Measurements from ENCODE around the gene NCEH1. TPM values are rescaled to one million over a fixed set of nuclear protein-coding genes. Genes with fewer than 3 reads are reported as not detected.
"Not testable (repeated sequence)": the region's sequence is repeated elsewhere in the genome, so short reads cannot be mapped to it uniquely, and the experiment has no call there.

Gene NCEH1
- total RNA-seq, 6 experiments from 2014 or later = 42.1 to 82.6 (median 76.3) TPM

DNA sequence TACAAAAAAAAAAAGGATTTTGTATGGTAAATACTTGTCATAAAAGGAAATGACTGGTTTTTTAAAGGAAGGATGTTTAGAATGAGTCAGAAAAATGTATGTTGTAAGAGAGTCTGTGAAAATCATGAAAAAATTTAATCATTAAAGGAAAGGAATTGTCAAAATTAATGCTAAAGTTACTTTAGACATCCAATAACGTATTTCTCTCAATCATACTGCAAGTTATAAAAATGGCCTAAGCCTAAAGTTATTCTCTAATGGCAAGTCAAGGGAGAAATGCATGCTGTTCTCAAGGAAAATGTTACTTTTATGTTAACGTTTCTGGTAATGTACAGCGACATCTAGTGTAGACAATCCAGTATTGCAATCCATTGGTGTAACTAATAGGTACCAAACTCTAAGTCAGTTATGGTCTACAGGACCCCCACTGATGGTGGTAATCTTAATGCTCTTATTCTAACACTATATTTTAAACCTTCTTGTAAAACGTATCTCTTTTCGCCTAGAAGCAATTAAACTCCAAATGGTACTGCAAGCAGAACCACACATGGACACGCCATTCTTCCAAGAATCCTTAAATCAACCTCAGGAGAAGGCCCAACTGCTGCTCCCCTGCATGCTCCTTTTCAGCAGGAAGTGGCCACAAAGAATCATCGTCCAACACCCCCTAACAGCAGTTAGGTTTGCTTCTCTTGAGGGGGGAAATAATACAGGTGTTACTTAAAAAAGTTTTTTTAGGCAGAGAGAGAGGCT, 35.2 kb downstream of the NCEH1 start:
- H3K4me1 Mint-ChIP-seq (ENCODE audit: low read depth) = peaks cover 74% of the 10 kb centered on the region
- H3K36me3 Mint-ChIP-seq (ENCODE audit: low read depth) = peaks cover 17% of the 10 kb centered on the region
- DNase-seq = peak; percentile 64
- H3K27ac Mint-ChIP-seq = peak overlapping the region; percentile 70
- TF ChIP-seq, protein P1, sequence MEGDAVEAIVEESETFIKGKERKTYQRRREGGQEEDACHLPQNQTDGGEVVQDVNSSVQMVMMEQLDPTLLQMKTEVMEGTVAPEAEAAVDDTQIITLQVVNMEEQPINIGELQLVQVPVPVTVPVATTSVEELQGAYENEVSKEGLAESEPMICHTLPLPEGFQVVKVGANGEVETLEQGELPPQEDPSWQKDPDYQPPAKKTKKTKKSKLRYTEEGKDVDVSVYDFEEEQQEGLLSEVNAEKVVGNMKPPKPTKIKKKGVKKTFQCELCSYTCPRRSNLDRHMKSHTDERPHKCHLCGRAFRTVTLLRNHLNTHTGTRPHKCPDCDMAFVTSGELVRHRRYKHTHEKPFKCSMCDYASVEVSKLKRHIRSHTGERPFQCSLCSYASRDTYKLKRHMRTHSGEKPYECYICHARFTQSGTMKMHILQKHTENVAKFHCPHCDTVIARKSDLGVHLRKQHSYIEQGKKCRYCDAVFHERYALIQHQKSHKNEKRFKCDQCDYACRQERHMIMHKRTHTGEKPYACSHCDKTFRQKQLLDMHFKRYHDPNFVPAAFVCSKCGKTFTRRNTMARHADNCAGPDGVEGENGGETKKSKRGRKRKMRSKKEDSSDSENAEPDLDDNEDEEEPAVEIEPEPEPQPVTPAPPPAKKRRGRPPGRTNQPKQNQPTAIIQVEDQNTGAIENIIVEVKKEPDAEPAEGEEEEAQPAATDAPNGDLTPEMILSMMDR (IDR thresholded peaks at IDR 0.05) = peak; percentile 94
- H3K4me3 Mint-ChIP-seq = no peak overlapping the region
- H3K9me3 Mint-ChIP-seq = peaks cover 3% of the 10 kb centered on the region; the same call in 1 of the 2 replicates
- peaks cover 3% of the 10 kb centered on the region; the same call in 1 of the 2 replicates for H3K27me3 Mint-ChIP-seq (ENCODE audit: insufficient read depth)

DNA sequence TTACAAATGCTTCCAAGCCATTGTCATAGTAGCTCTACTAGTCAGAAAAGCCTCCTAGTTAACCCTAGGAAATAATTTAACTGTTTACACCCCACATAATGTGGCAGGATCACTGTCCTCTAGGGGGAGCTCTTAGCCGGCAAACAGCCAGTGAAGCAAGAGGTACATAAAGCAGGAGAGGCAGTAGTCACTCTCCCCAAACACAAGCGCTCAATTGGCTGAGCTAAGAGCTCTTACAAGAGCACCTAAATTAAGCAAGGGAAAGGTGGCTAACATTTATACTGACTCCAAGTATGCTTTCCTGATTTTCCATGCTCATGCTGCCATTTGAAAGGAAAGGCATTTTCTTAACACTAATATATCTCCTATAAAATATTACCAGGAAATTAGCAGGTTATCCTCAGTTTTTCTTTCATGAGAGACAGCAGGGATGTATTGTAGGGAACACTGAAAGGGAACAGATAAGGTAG, 37.6 kb downstream of the NCEH1 start:
- peak; percentile 82 for DNase-seq
- Mint-ChIP-seq H3K4me3 (no peak overlapping the region), H3K27ac (peak overlapping the region; percentile 72), H3K36me3 (ENCODE audit: low read depth) (peaks cover 5% of the 10 kb centered on the region; the same call in 1 of the 2 replicates), H3K27me3 (ENCODE audit: insufficient read depth) (peaks cover 3% of the 10 kb centered on the region; the same call in 1 of the 2 replicates), H3K4me1 (ENCODE audit: low read depth) (peaks cover 63% of the 10 kb centered on the region), H3K9me3 (no peaks in the 10 kb centered on the region)
- TF ChIP-seq, protein P1 (IDR thresholded peaks at IDR 0.05) = peak; percentile 91

DNA sequence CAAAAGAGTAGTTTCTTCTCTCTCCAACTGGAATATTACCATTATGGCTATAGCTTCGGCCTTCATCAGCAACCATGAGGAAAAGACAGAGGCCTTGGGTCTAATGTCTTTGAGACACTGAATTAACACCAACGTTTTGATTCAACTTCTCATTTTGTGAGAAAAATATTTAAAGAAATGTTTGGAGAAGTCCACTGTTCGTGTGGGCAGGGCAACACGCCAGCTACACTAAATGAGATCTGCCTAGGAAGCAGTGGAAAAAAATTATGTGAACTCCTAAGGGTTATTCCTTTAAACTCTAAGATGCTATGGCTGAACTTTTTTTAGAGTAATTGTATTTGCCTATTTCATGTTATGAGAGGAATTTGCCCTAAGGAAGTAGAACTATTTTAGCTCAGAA, 41.8 kb downstream of the NCEH1 start:
- Mint-ChIP-seq H3K4me3 (no peak overlapping the region), H3K27ac (no peak overlapping the region), H3K4me1 (ENCODE audit: low read depth) (peaks cover 44% of the 10 kb centered on the region), H3K9me3 (no peaks in the 10 kb centered on the region; the same call in 1 of the 2 replicates), H3K36me3 (ENCODE audit: low read depth) (peaks cover 25% of the 10 kb centered on the region), H3K27me3 (ENCODE audit: insufficient read depth) (peaks cover 1% of the 10 kb centered on the region)
- TF ChIP-seq, protein P1 (IDR thresholded peaks at IDR 0.05) = no peak
- no peak for DNase-seq

DNA sequence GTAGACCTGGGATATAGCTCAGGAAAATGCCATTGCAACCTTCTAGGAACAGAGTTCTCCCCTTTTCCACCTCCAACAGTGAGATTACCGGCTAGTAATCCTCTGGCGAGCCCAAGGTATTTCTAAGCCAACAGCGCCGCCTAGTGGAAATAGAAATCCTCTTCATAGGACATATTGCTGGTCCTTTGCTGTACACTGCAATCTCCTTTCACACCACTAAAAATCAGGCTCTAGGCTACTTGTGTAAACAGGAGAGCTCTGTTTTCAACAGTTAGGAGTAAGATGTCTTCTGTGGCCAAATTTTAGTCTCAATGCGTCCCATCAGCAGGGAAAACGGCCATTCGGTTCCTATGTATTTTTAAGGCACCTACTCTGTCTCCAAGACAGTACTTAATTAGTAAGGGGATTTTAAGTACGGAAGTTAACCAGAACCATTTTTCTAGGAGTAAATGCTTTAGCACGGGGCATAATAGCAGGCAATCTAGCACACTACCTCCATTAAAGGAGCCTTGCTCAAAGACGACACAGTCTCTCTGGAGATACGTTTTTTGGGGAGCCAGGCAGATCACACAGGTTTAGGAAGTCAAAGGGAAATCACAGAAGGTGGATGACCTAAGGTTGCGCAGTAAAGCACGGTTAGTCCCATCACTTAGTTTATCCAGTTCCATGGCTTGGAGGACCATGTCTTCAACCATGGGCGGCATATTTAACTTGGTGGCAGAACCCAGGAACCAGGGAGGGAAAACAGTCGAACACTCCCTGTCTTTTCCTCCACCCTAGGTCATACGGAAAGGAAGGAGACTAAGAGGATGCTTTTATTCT, 43.8 kb downstream of the NCEH1 start:
- TF ChIP-seq, protein P1 (IDR thresholded peaks at IDR 0.05) = peak; percentile 96
- no peak overlapping the region for H3K4me3 Mint-ChIP-seq
- peaks cover 25% of the 10 kb centered on the region for H3K36me3 Mint-ChIP-seq (ENCODE audit: low read depth)
- peaks cover 26% of the 10 kb centered on the region for H3K4me1 Mint-ChIP-seq (ENCODE audit: low read depth)
- H3K27me3 Mint-ChIP-seq (ENCODE audit: insufficient read depth) = peaks cover 1% of the 10 kb centered on the region; the same call in 1 of the 2 replicates
- no peaks in the 10 kb centered on the region; the same call in 1 of the 2 replicates for H3K9me3 Mint-ChIP-seq
- H3K27ac Mint-ChIP-seq = peak overlapping the region; percentile 35; the same call in 1 of the 2 replicates
- peak; percentile 83 for DNase-seq

DNA sequence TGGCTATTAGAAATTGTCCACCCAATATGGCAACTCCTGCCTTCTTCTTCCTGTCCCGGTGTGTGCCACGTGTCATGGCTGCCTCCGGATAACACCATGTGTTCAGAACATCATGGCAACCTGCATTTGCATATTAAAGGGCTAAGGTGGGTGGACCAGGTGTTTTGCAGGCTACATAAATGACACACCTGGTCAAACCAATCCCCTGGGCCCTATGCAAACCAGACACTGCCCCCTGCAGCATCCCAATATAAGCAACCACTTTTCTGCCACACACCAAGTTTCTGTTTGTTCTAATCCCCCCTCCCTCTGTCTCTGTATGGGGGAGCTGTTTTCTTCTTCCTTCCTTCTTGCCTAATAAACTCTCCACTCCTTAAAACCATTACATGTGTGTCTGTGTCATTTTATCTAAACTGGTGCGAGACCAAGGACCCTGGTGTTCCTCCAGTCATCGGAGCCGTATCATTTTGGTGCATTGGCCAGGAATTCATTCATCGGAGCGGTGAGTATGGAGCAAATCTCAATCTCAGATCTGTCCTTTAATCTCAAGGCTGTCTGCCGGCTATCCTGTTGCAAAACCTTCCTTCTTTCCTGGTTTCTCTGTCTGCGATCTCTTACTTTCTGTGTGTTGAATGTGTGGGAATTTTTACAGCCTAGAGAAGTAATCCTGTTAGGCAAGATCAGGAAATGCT, 44.5 kb downstream of the NCEH1 start:
- H3K9me3 Mint-ChIP-seq = no peaks in the 10 kb centered on the region; the same call in 1 of the 2 replicates
- TF ChIP-seq, protein P1 (IDR thresholded peaks at IDR 0.05) = no peak
- H3K27me3 Mint-ChIP-seq (ENCODE audit: insufficient read depth) = peaks cover 1% of the 10 kb centered on the region; the same call in 1 of the 2 replicates
- peaks cover 23% of the 10 kb centered on the region for H3K4me1 Mint-ChIP-seq (ENCODE audit: low read depth)
- DNase-seq = no peak
- no peak overlapping the region for H3K4me3 Mint-ChIP-seq
- H3K36me3 Mint-ChIP-seq (ENCODE audit: low read depth) = peaks cover 25% of the 10 kb centered on the region
- H3K27ac Mint-ChIP-seq = no peak overlapping the region

DNA sequence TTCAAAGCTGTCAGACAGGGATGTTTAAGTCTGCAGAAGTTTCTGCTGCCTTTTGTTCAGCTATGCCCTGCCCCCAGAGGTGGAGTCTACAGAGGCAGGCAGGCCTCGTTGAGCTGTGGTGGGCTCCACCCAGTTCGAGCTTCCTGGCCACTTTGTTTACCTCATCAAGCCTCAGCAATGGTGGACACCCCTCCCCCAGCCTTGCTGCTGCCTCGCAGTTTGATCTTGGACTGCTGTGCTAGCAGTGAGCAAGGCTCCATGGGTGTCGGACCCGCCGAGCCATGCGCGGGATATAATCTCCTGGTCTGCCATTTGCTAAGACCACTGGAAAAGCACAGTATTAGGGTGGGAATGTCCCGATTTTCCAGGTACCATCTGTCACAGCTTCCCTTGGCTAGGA, 45.4 kb downstream of the NCEH1 start:
- not testable (repeated sequence) for H3K4me3 Mint-ChIP-seq; H3K27ac Mint-ChIP-seq; H3K27me3 Mint-ChIP-seq (ENCODE audit: insufficient read depth); DNase-seq; H3K9me3 Mint-ChIP-seq
- H3K36me3 Mint-ChIP-seq (ENCODE audit: low read depth) = peaks cover 25% of the 10 kb centered on the region
- peaks cover 23% of the 10 kb centered on the region for H3K4me1 Mint-ChIP-seq (ENCODE audit: low read depth)

DNA sequence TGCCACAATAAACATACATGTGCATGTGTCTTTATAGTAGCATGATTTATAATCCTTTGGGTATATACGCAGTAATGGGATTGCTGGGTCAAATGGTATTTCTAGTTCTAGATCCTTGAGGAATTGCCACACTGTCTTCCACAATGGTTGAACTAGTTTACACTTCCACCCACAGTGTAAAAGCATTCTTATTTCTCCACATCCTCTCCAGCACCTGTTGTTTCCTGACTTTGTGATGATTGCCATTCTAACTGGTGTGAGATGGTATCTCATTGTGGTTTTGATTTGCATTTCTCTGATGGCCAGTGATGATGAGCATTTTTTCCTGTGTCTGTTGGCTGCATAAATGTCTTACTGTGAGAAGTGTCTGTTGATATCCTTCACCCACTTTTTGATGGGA, 50.4 kb downstream of the NCEH1 start:
- not testable (repeated sequence) for H3K4me3 Mint-ChIP-seq; H3K9me3 Mint-ChIP-seq; H3K27me3 Mint-ChIP-seq (ENCODE audit: insufficient read depth); H3K4me1 Mint-ChIP-seq (ENCODE audit: low read depth); DNase-seq
- Mint-ChIP-seq H3K36me3 (ENCODE audit: low read depth) (peaks cover 11% of the 10 kb centered on the region), H3K27ac (peak overlapping the region; percentile 26; the same call in 1 of the 2 replicates)
